T-cell (primary cell): ENCODE data around the gene PGAM2. TPM values are rescaled to one million over a fixed set of nuclear protein-coding genes. Genes with fewer than 3 reads are reported as not detected.

Experiments
- ATAC-seq, 4 experiments: fragments of 200-7000 bp in 3 of 4; fragments of 150-1000 bp in 1 of 4; cut with Tn5 transposase; replicated peaks in 1 of 4; 1 replicate in 3 of 4; 2 replicates in 1 of 4; pipeline ENCODE4 v1.10.0; 2021; ENCODE audit warnings: moderate library complexity in 3 of 4, mild to moderate bottlenecking in 2 of 4, moderate number of reproducible peaks in 1 of 4
- CTCF ChIA-PET, 2 donors: fragments of 300-600 bp; sonication (Branson Sonifier 250); formaldehyde crosslinking; loops; one replicate each; lab custom pipeline; 2022; ENCODE audit warnings: antibody characterized with exemption in 2 of 2; lab: Charles Lee
- POLR2A ChIA-PET, 2 donors: fragments of 300-600 bp; sonication (Branson Sonifier 250); formaldehyde crosslinking; loops; one replicate each; lab custom pipeline; 2022; ENCODE audit warnings: antibody characterized with exemption in 2 of 2; lab: Charles Lee
- DNase-seq, 35 experiments: peaks; one replicate each; pipeline versions ENCODE4 v3.0.0 to v3.0.0-alpha.2; 2013 to 2023
- H3K27ac ChIP-seq: one replicate; pipeline ENCODE4 v1.5.1; 2013; ENCODE audit warnings: low read length
- H3K27me3 ChIP-seq, 2 experiments: replicated peaks in 1 of 2; 1 replicate in 1 of 2; 2 replicates in 1 of 2; pipeline versions ENCODE4 v1.6.1 to v1.7.0; 2013; ENCODE audit warnings: low read length in 1 of 2, mixed read lengths in 1 of 2; ENCODE audit not compliant: control insufficient read depth in 2 of 2, insufficient read depth in 2 of 2; ENCODE audit errors: extremely low read depth in 1 of 2
- H3K36me3 ChIP-seq, 2 donors: 1 replicate in 1 of 2; 2 replicates in 1 of 2; pipeline versions ENCODE4 v1.6.1 to v1.7.0; 2013; ENCODE audit warnings: low read length in 1 of 2; ENCODE audit not compliant: control insufficient read depth in 2 of 2, insufficient read depth in 1 of 2; ENCODE audit errors: extremely low read depth in 1 of 2
- H3K4me1 ChIP-seq, 2 experiments: 1 replicate in 1 of 2; 2 replicates in 1 of 2; pipeline versions ENCODE4 v1.6.1 to v1.7.0; 2013; ENCODE audit warnings: low read length in 2 of 2, mixed read lengths in 1 of 2; ENCODE audit not compliant: insufficient read depth in 2 of 2, control insufficient read depth in 1 of 2; ENCODE audit errors: extremely low read depth in 1 of 2
- H3K4me3 ChIP-seq, 2 donors: 1 replicate in 1 of 2; 2 replicates in 1 of 2; pipeline versions ENCODE4 v1.5.1 to v1.7.0; 2013; ENCODE audit warnings: mild to moderate bottlenecking in 2 of 2, low read length in 1 of 2, moderate library complexity in 1 of 2; ENCODE audit not compliant: control insufficient read depth in 1 of 2; ENCODE audit errors: extremely low read depth in 1 of 2
- H3K9me3 ChIP-seq: 2 replicates; pipeline ENCODE4 v1.7.0; 2013
- H3K27ac Mint-ChIP-seq, 2 donors: one replicate each; pipeline ENCODE4 v1.8.0; 2020 to 2021; ENCODE audit warnings: mild to moderate bottlenecking in 2 of 2, mixed read lengths in 2 of 2
- H3K27me3 Mint-ChIP-seq, 2 donors: one replicate each; pipeline ENCODE4 v1.8.0; 2021 to 2022; ENCODE audit warnings: mixed read lengths in 2 of 2
- H3K36me3 Mint-ChIP-seq: one replicate; pipeline ENCODE4 v1.8.0; 2021; ENCODE audit warnings: mixed read lengths
- H3K4me1 Mint-ChIP-seq, 3 donors: one replicate each; pipeline ENCODE4 v1.8.0; 2020 to 2022; ENCODE audit warnings: mixed read lengths in 3 of 3, mild to moderate bottlenecking in 1 of 3
- H3K4me3 Mint-ChIP-seq, 3 donors: one replicate each; pipeline ENCODE4 v1.8.0; 2020 to 2022; ENCODE audit warnings: mild to moderate bottlenecking in 3 of 3, mixed read lengths in 3 of 3, moderate library complexity in 3 of 3
- H3K9me3 Mint-ChIP-seq, 3 donors: one replicate each; pipeline ENCODE4 v1.8.0; 2020 to 2022; ENCODE audit warnings: mixed read lengths in 3 of 3
- WGBS: methylation state at CpG from one replicate; pipeline ENCODE4 v1.1.5; 2013; ENCODE audit warnings: missing lambda C conversion rate; ENCODE audit not compliant: insufficient coverage; 5-methylcytosine and 5-hydroxymethylcytosine counted together
- total RNA-seq, 35 experiments: library from RNA in 6 of 35; stranded (reverse) in 6 of 35; fragments of 120-200 nt in 1 of 35; gene quantifications; one replicate each; pipeline versions ENCODE4 v1.2.1 to v1.2.4 and lab custom pipeline; 2013 to 2026

PGAM2 gene
- total RNA-seq, 5 donors from 2014 or later (not counting 1 experiment from before 2014, with no cell fraction given), result 1.1 to 2.9 (median 1.7) TPM

- Mint-ChIP-seq H3K36me3 (peaks cover 10% of the 10 kb centered on the region), H3K9me3 (peaks cover 0 to 3% (median 0%) of the 10 kb centered on the region in 3 donors), H3K27ac (no peak overlapping the region), H3K27me3 (no peaks in the 10 kb centered on the region), H3K4me1 (peaks cover 34 to 47% (median 36%) of the 10 kb centered on the region in 3 donors), H3K4me3 (no peak overlapping the region)
- peaks cover 0 to 6% of the 10 kb centered on the region in 2 donors for H3K36me3 ChIP-seq
- H3K27ac ChIP-seq, result no peak overlapping the region
- no peak overlapping the region for H3K4me3 ChIP-seq
- POLR2A ChIA-PET, result interaction anchor here in 1 of 2 donors (1.0 kb wide), 1 partner anchor 13 kb away, joined by 4 read pairs; no protein-coding TSS in a partner anchor
- WGBS, result 89% methylated on average over 6 of the region's 7 CpGs
- H3K4me1 ChIP-seq, result peaks cover 0 to 44% of the 10 kb centered on the region in 2 experiments
- no peak for DNase-seq
- ATAC-seq, result no peak
- peaks cover 0 to 6% of the 10 kb centered on the region in 2 experiments for H3K27me3 ChIP-seq
- CTCF ChIA-PET, result interaction anchor here in 1 of 2 donors (0.5 to 0.6 kb wide), 2 partner anchors 134 to 1701 kb away, joined by 3 read pairs; no protein-coding TSS in a partner anchor
- no peaks in the 10 kb centered on the region for H3K9me3 ChIP-seq
Measured at GRCh38 chr7:44068054-44068453, 2.7 kb upstream of the PGAM2 start.

GRCh38 chr7:44067064-44067951 lies 1.9 kb upstream of the PGAM2 start:
- H3K9me3 Mint-ChIP-seq, result peaks cover 0 to 3% (median 0%) of the 10 kb centered on the region in 3 donors
- ChIA-PET POLR2A (interaction anchor here in 1 of 2 donors (1.0 kb wide), 1 partner anchor 13 kb away, joined by 4 read pairs; no protein-coding TSS in a partner anchor), CTCF (interaction anchor here in 1 of 2 donors (0.5 kb wide), 1 partner anchor 135 kb away, joined by 3 read pairs; no protein-coding TSS in a partner anchor)
- H3K4me3 ChIP-seq, result no peak overlapping the region
- peaks cover 5% of the 10 kb centered on the region for H3K36me3 Mint-ChIP-seq
- ATAC-seq (no peak), DNase-seq (no peak)
- H3K27me3 Mint-ChIP-seq, result no peaks in the 10 kb centered on the region
- H3K27ac Mint-ChIP-seq, result no peak overlapping the region
- H3K4me1 ChIP-seq, result peaks cover 0 to 38% of the 10 kb centered on the region in 2 experiments
- no peak overlapping the region for H3K27ac ChIP-seq
- no peak overlapping the region for H3K4me3 Mint-ChIP-seq
- peaks cover 31 to 42% (median 34%) of the 10 kb centered on the region in 3 donors for H3K4me1 Mint-ChIP-seq
- H3K9me3 ChIP-seq, result no peaks in the 10 kb centered on the region
- H3K27me3 ChIP-seq, result peaks cover 0 to 6% of the 10 kb centered on the region in 2 experiments
- 94% methylated on average over 6 of the region's 11 CpGs for WGBS
- no peaks in the 10 kb centered on the region for H3K36me3 ChIP-seq

GRCh38 chr7:44066494-44067063 lies 1.2 kb upstream of the PGAM2 start:
- ChIA-PET CTCF (no interaction called here), POLR2A (no interaction called here)
- Mint-ChIP-seq H3K4me1 (peaks cover 27 to 40% (median 31%) of the 10 kb centered on the region in 3 donors), H3K36me3 (peaks cover 2% of the 10 kb centered on the region), H3K27me3 (no peaks in the 10 kb centered on the region), H3K27ac (no peak overlapping the region), H3K9me3 (peaks cover 0 to 3% (median 0%) of the 10 kb centered on the region in 3 donors), H3K4me3 (no peak overlapping the region)
- Histone ChIP-seq H3K36me3 (peaks cover 1 to 2% of the 10 kb centered on the region in 2 donors), H3K9me3 (no peaks in the 10 kb centered on the region), H3K27me3 (peaks cover 0 to 6% of the 10 kb centered on the region in 2 experiments), H3K4me3 (no peak overlapping the region), H3K4me1 (peaks cover 0 to 37% of the 10 kb centered on the region in 2 experiments), H3K27ac (no peak overlapping the region)
- no peak for DNase-seq
- ATAC-seq, result peak in 2 of 4 experiments; percentile 4 to 7
- WGBS, result 77% methylated on average over 7 of the region's 7 CpGs

- Mint-ChIP-seq H3K36me3 (peaks cover 6% of the 10 kb centered on the region), H3K4me3 (peak overlapping the region in 1 of 3 donors; percentile 24), H3K9me3 (peaks cover 0 to 3% (median 0%) of the 10 kb centered on the region in 3 donors), H3K27ac (peak overlapping the region in 1 of 2 donors; percentile 66), H3K4me1 (peaks cover 27 to 38% (median 29%) of the 10 kb centered on the region in 3 donors), H3K27me3 (no peaks in the 10 kb centered on the region)
- ATAC-seq (peak in 3 of 4 experiments; percentile 8 to 13 (median 11)), DNase-seq (no peak)
- ChIA-PET POLR2A (no interaction called here), CTCF (interaction anchor here in 1 of 2 donors (0.6 kb wide), 1 partner anchor 548 kb away, joined by 3 read pairs; no protein-coding TSS in a partner anchor)
- H3K27ac ChIP-seq, result no peak overlapping the region
- WGBS, result 13% methylated on average over 2 of the region's 6 CpGs
- H3K4me1 ChIP-seq, result peaks cover 0 to 37% of the 10 kb centered on the region in 2 experiments
- peaks cover 0 to 6% of the 10 kb centered on the region in 2 experiments for H3K27me3 ChIP-seq
- no peaks in the 10 kb centered on the region for H3K9me3 ChIP-seq
- H3K4me3 ChIP-seq, result no peak overlapping the region
- H3K36me3 ChIP-seq, result peaks cover 2 to 7% of the 10 kb centered on the region in 2 donors
Measured at GRCh38 chr7:44066111-44066460, 719 bp upstream of the PGAM2 start.

- Histone ChIP-seq H3K27me3 (peaks cover 0 to 6% of the 10 kb centered on the region in 2 experiments), H3K4me3 (no peak overlapping the region), H3K27ac (no peak overlapping the region), H3K4me1 (peaks cover 0 to 41% of the 10 kb centered on the region in 2 experiments), H3K9me3 (no peaks in the 10 kb centered on the region), H3K36me3 (peaks cover 2 to 19% of the 10 kb centered on the region in 2 donors)
- WGBS, result 42% methylated on average over 24 of the region's 33 CpGs
- DNase-seq (no peak), ATAC-seq (peak in 3 of 4 experiments; percentile 13 to 46 (median 15))
- peaks cover 11% of the 10 kb centered on the region for H3K36me3 Mint-ChIP-seq
- peaks cover 27 to 39% (median 29%) of the 10 kb centered on the region in 3 donors for H3K4me1 Mint-ChIP-seq
- H3K27me3 Mint-ChIP-seq, result no peaks in the 10 kb centered on the region
- H3K27ac Mint-ChIP-seq, result peak overlapping the region; percentile 43 to 58
- H3K9me3 Mint-ChIP-seq, result peaks cover 0 to 3% (median 0%) of the 10 kb centered on the region in 3 donors
- ChIA-PET POLR2A (interaction anchor here in 1 of 2 donors (0.7 kb wide), 1 partner anchor 100 kb away, joined by 3 read pairs; no protein-coding TSS in a partner anchor), CTCF (no interaction called here)
- peak overlapping the region in 1 of 3 donors; percentile 24 for H3K4me3 Mint-ChIP-seq
Measured at GRCh38 chr7:44064791-44065430, 456 bp downstream of the PGAM2 start.
